Vagina (tissue), 2 donors: ENCODE measurements around the gene PIK3CG.

ENCODE experiments used
- POLR2A ChIP-seq, 2 donors: fragments of 450-650 bp; IDR thresholded peaks; one replicate each; pipeline ENCODE4 v1.6.1; 2017; ENCODE audit warnings: antibody characterized with exemption in 2 of 2, mild to moderate bottlenecking in 2 of 2, moderate library complexity in 2 of 2
- POLR2AphosphoS5 ChIP-seq, 2 donors: sonication (generic); formaldehyde crosslinking; IDR thresholded peaks; one replicate each; pipeline ENCODE4 v1.9.0; 2017; ENCODE audit warnings: antibody characterized with exemption in 2 of 2, mild to moderate bottlenecking in 2 of 2, low read depth in 1 of 2; ENCODE audit not compliant: insufficient read depth in 1 of 2
- TF ChIP-seq, protein P1 (sequence below), 3 experiments: fragments of 450-650 bp in 2 of 3; fragments of 200-600 bp in 1 of 3; sonication (generic) in 1 of 3; IDR thresholded peaks; one replicate each; pipeline ENCODE4 v1.5.1; 2017 to 2019; ENCODE audit warnings: antibody characterized with exemption in 3 of 3, mild to moderate bottlenecking in 2 of 3, moderate library complexity in 2 of 3

DNA sequence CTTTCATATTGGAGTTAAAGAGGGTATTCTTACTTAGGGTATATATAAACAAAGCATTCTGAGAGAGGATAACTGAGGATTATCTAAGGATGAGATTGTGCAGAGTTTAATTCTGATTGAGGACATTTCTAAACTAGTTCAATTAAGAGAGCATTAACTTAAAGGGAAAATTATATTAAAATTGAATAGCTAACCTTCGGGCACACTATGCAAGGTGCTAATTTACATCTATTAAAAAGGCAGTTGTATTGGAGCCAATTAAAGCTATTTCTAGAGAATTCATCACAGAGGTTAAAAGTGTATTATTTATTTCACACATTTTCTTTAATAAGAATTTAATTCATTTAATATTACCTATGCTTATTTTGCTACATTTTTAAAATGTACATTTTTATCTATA is 17.0 kb upstream of the PIK3CG start:
- TF ChIP-seq, protein P1, sequence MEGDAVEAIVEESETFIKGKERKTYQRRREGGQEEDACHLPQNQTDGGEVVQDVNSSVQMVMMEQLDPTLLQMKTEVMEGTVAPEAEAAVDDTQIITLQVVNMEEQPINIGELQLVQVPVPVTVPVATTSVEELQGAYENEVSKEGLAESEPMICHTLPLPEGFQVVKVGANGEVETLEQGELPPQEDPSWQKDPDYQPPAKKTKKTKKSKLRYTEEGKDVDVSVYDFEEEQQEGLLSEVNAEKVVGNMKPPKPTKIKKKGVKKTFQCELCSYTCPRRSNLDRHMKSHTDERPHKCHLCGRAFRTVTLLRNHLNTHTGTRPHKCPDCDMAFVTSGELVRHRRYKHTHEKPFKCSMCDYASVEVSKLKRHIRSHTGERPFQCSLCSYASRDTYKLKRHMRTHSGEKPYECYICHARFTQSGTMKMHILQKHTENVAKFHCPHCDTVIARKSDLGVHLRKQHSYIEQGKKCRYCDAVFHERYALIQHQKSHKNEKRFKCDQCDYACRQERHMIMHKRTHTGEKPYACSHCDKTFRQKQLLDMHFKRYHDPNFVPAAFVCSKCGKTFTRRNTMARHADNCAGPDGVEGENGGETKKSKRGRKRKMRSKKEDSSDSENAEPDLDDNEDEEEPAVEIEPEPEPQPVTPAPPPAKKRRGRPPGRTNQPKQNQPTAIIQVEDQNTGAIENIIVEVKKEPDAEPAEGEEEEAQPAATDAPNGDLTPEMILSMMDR (IDR thresholded peaks at IDR 0.05), result no peak
- no peak for TF ChIP-seq POLR2A (IDR thresholded peaks at IDR 0.05)
- no peak for TF ChIP-seq POLR2AphosphoS5 (IDR thresholded peaks at IDR 0.05; ENCODE audit: insufficient read depth in 1 of 2, low read depth in 1 of 2)
